DND-41 (cell line): ENCODE data around the gene CD151.

Experiments
- ATAC-seq: fragments of 200-7000 bp; cut with Tn5 transposase; 3 replicates; pipeline ENCODE4 v1.9.1; 2021; ENCODE audit warnings: low read depth; ENCODE audit not compliant: insufficient read depth
- DNase-seq: peaks from one replicate; pipeline ENCODE4 v3.0.0-alpha.2; 2020
- H2AFZ ChIP-seq: 2 replicates; pipeline ENCODE4 v1.6.0; 2012; ENCODE audit warnings: low read depth, low read length
- H3K27ac ChIP-seq: 2 replicates; pipeline ENCODE4 v1.5.1; 2012; ENCODE audit warnings: low read length, inconsistent platforms
- H3K27me3 ChIP-seq: fragments of 200-600 bp; sonication (generic); 2 replicates; pipeline ENCODE4 v1.6.0; 2012; ENCODE audit warnings: low read length, mild to moderate bottlenecking, inconsistent platforms; ENCODE audit not compliant: insufficient read depth, poor library complexity
- H3K36me3 ChIP-seq: 2 replicates; pipeline ENCODE4 v1.5.1; 2012; ENCODE audit warnings: low read length, inconsistent platforms; ENCODE audit not compliant: insufficient read depth
- H3K4me1 ChIP-seq: 2 replicates; pipeline ENCODE4 v1.5.1; 2012; ENCODE audit warnings: mild to moderate bottlenecking, low read length; ENCODE audit not compliant: insufficient read depth
- H3K4me2 ChIP-seq: 2 replicates; pipeline ENCODE4 v1.6.0; 2012; ENCODE audit warnings: mild to moderate bottlenecking, moderate library complexity, low read length, inconsistent platforms; ENCODE audit not compliant: insufficient read depth
- H3K4me3 ChIP-seq, 2 experiments: fragments of 200-600 bp in 1 of 2; shearing (Covaris generic) in 1 of 2; 2 replicates each; pipeline ENCODE4 v1.5.1; 2012 to 2016; ENCODE audit warnings: inconsistent platforms in 2 of 2, low read length in 2 of 2, mild to moderate bottlenecking in 2 of 2, low read depth in 1 of 2, moderate library complexity in 1 of 2
- H3K79me2 ChIP-seq: 2 replicates; pipeline ENCODE4 v1.6.0; 2012; ENCODE audit warnings: low read length, inconsistent platforms; ENCODE audit not compliant: insufficient read depth
- H3K9ac ChIP-seq: 2 replicates; pipeline ENCODE4 v1.6.0; 2012; ENCODE audit warnings: low read depth, mild to moderate bottlenecking, inconsistent platforms, low read length, moderate library complexity
- H3K9me3 ChIP-seq: 2 replicates; pipeline ENCODE4 v1.5.1; 2012; ENCODE audit warnings: low read length, moderate library complexity, mild to moderate bottlenecking, inconsistent platforms; ENCODE audit not compliant: insufficient read depth, severe bottlenecking
- H4K20me1 ChIP-seq: 2 replicates; pipeline ENCODE4 v1.6.0; 2012; ENCODE audit warnings: low read length; ENCODE audit not compliant: insufficient read depth
- CTCF ChIP-seq: IDR thresholded peaks from 2 replicates; pipeline ENCODE4 v1.5.1; 2012; ENCODE audit warnings: borderline replicate concordance, low read length, moderate library complexity, mild to moderate bottlenecking; ENCODE audit not compliant: poor library complexity, severe bottlenecking; ENCODE audit errors: extremely low read depth
- EZH2 ChIP-seq: IDR thresholded peaks from 3 replicates; pipeline ENCODE4 v1.6.1; 2012; ENCODE audit warnings: borderline replicate concordance, low read depth, mild to moderate bottlenecking, moderate library complexity, low read length, inconsistent platforms; ENCODE audit not compliant: severe bottlenecking

The CD151 gene

DNA sequence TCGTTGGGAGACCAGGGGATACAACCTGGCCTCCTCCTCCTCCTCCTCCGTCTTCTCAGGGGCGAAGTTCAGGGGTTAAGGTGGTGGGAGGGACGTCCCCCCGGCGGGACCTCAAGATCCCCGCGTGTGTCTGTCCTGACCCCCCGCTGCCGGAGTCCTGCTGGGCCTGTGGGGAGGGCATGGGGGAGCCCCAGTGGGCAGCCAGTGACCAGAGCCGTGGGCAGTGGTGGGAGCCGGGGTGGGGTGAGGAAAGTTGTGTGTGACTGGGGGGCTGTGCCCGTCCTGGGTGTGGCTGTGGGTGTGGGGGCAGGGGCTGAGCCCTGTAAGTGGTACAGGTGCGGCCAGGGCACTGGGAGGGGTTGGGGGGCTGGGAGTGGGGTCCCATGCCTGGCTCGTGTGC, 20.0 kb downstream of the CD151 start:
- H2AFZ ChIP-seq, result no peak overlapping the region
- no peak overlapping the region for H3K4me3 ChIP-seq
- H3K27ac ChIP-seq, result no peak overlapping the region
- no peaks in the 10 kb centered on the region for H3K79me2 ChIP-seq
- no peak overlapping the region for H3K9ac ChIP-seq
- peaks cover 3% of the 10 kb centered on the region; the same call in 1 of the 2 replicates for H3K4me1 ChIP-seq
- no peaks in the 10 kb centered on the region for H3K36me3 ChIP-seq
- TF ChIP-seq CTCF, result no peak
- TF ChIP-seq EZH2, result no peak
- no peak overlapping the region for H3K4me2 ChIP-seq
- no peaks in the 10 kb centered on the region for H3K27me3 ChIP-seq
- DNase-seq, result no peak
- no peaks in the 10 kb centered on the region for H3K9me3 ChIP-seq
- no peak for ATAC-seq
- H4K20me1 ChIP-seq, result peaks cover 10% of the 10 kb centered on the region

- Histone ChIP-seq H3K4me1 (no peaks in the 10 kb centered on the region), H3K4me2 (no peak overlapping the region), H3K27me3 (no peaks in the 10 kb centered on the region), H3K79me2 (no peaks in the 10 kb centered on the region), H3K9me3 (no peaks in the 10 kb centered on the region), H3K36me3 (no peaks in the 10 kb centered on the region), H3K9ac (no peak overlapping the region), H3K4me3 (no peak overlapping the region), H4K20me1 (peaks cover 9% of the 10 kb centered on the region; the same call in 1 of the 2 replicates), H3K27ac (no peak overlapping the region), H2AFZ (no peak overlapping the region)
- DNase-seq, result no peak
- no peak for ATAC-seq
- TF ChIP-seq EZH2, result no peak
- TF ChIP-seq CTCF, result no peak
Observed at GRCh38 chr11:853682-854448, 21.1 kb downstream of the CD151 start.

- no peak overlapping the region for H3K4me2 ChIP-seq
- H2AFZ ChIP-seq, result no peak overlapping the region
- peaks cover 9% of the 10 kb centered on the region; the same call in 1 of the 2 replicates for H4K20me1 ChIP-seq
- DNase-seq (no peak), ATAC-seq (no peak)
- H3K36me3 ChIP-seq, result no peaks in the 10 kb centered on the region
- TF ChIP-seq EZH2, result no peak
- TF ChIP-seq CTCF, result no peak
- no peaks in the 10 kb centered on the region for H3K9me3 ChIP-seq
- H3K9ac ChIP-seq, result no peak overlapping the region
- H3K27me3 ChIP-seq, result no peaks in the 10 kb centered on the region
- H3K27ac ChIP-seq, result no peak overlapping the region
- H3K4me1 ChIP-seq, result no peaks in the 10 kb centered on the region
- no peak overlapping the region for H3K4me3 ChIP-seq
- no peaks in the 10 kb centered on the region for H3K79me2 ChIP-seq
Observed at GRCh38 chr11:854601-855329, 22.0 kb downstream of the CD151 start.
